Astrocyte of the spinal cord (primary cell): ENCODE measurements around the gene PERCC1.

ENCODE experiments used
- DNase-seq: peaks from one replicate; pipeline ENCODE4 v3.0.0; 2011; ENCODE audit warnings: low read depth, low spot score
- H3K4me3 ChIP-seq: 2 replicates; pipeline ENCODE4 v1.5.1; 2011; ENCODE audit warnings: low read depth, mild to moderate bottlenecking, low read length, moderate library complexity
- CTCF ChIP-seq: IDR thresholded peaks from 2 replicates; pipeline ENCODE4 v1.5.1; 2012; ENCODE audit warnings: low read depth, mild to moderate bottlenecking, low read length, inconsistent platforms
- in situ Hi-C: cut with HindIII; loops from 2 replicates; pipeline ENCODE4 v1.10.0; 2017; ENCODE audit warnings: low sequenced_read_pairs

The PERCC1 gene

GRCh38 chr16:1420111-1420539, 10.8 kb upstream of the PERCC1 start:
- H3K4me3 ChIP-seq, result peak overlapping the region; percentile 94
- in situ Hi-C loops, result no loop called here
- DNase-seq, result no peak
- no peak for TF ChIP-seq CTCF

DNA sequence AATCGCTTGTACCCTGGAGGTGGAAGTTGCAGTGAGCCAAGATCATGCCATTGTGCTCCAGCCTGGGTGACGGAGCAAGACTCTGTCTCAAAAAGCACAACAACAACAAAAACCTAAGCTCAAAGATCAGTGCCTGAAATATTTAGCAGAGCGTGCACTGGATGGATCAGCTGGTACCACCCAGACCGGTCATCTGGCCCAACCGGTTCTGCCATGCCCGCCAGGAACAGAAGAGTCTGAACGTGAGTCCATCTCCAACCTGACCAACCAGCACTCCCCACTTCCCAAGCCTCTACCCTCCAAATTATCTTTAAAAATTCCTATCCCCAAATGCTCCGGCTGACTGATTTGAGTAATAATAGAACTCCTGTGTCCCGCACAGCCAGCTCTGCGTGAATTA, 8.8 kb upstream of the PERCC1 start:
- no peak for DNase-seq
- H3K4me3 ChIP-seq, result no peak overlapping the region
- in situ Hi-C loops, result no loop called here
- no peak for TF ChIP-seq CTCF

- DNase-seq, result no peak
- H3K4me3 ChIP-seq, result no peak overlapping the region
- no peak for TF ChIP-seq CTCF
- in situ Hi-C loops, result no loop called here
Observed at GRCh38 chr16:1424028-1424427, 6.8 kb upstream of the PERCC1 start.

DNA sequence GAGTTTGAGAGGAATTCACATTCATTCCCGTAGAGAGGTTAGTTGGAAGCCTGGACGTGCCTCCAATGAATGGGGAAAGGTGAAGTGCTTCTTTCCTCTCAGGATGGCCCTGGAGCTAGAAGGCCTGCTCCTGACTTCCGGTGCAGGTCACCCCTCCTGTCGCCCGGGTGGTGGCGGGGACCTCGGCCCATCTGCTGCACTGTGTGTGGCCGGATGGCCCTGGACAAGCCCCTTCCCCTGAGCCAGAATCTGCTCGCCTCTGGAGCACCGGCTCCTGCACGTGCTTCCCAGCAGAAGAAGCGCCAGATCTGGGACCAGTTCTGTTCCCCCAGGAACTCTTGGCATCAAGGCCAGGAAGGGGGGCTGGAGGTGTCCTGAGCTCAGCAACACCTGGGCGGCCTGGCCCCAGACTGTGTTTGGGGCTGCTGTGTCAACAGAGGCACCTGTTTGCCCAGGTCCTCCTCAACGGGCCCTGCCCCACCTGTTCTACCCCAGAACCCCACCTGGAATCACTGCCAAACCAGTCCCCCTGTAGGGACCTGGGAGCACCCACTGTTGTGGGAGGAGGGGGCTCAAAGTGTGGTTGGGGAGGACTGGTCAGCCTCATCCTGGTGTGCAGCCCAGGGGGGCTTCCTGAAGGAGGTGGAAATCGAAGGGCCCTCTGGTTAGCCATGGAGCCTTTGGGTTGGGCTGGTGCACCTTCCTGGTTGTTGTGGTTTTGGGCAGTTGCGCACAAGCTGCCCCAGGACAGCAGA, 5.1 kb upstream of the PERCC1 start:
- DNase-seq, result no peak
- no peak for TF ChIP-seq CTCF
- H3K4me3 ChIP-seq, result no peak overlapping the region
- in situ Hi-C loops, result no loop called here

DNA sequence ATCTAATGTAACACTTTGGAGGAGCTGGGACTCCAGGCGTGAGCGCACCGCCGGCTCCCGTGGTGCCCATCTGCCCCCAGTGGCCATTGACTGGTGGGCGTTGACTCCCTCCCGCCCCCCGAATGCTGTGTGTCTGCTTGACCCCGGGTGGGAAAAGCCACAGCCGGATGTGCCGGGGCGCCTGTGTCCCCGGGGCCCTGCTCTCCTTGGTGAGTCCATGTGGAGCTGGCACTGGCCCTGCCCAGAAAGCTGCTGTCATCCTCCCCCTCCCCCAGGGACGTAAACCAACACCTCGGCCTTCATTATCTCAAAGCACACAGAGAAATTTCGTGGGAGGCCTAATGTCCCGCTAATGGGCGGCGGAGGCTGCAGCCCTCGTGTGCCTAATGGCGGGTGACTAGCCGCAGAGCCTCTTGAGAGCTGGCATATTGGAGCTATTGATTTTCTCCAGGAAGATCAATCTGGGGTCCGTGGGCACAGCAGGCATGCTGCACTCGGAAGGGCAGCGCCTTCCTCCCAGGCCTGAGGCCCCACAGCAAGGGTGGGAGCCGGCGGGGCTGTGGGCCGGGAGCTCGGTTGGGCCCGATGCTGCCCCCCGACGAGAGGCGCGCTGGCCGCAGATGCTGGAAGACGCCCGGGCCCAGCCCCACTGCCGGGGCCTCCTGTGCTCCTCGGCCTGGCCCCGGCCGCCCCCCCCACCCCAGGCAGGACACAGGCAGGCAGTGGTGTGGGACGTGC, 4.0 kb upstream of the PERCC1 start:
- no peak for TF ChIP-seq CTCF
- H3K4me3 ChIP-seq, result no peak overlapping the region
- no peak for DNase-seq
- in situ Hi-C loops, result no loop called here

- DNase-seq, result no peak
Observed at GRCh38 chr16:1427473-1428461, 3.1 kb upstream of the PERCC1 start.

More at GRCh38 chr16:1427473-1428461, 3.1 kb upstream of the PERCC1 start:
- in situ Hi-C loops, result no loop called here
- no peak overlapping the region for H3K4me3 ChIP-seq
- no peak for TF ChIP-seq CTCF
